NB4 (cell line): ENCODE data around the gene PDS5B.
"Not testable (repeated sequence)": the region's sequence is repeated elsewhere in the genome, so short reads cannot be mapped to it uniquely, and the experiment has no call there.

Source experiments
- CTCF ChIP-seq: IDR thresholded peaks from one replicate; pipeline ENCODE4 v1.5.1; 2012; ENCODE audit warnings: low read depth, low read length
- MAX ChIP-seq: IDR thresholded peaks from 2 replicates; pipeline ENCODE4 v1.6.1; 2011; ENCODE audit warnings: low read depth, low read length
- POLR2A ChIP-seq: IDR thresholded peaks from 2 replicates; pipeline ENCODE4 v1.6.1; 2011; ENCODE audit warnings: mild to moderate bottlenecking; ENCODE audit not compliant: insufficient read length; ENCODE audit errors: extremely low read depth

GRCh38 chr13:32716201-32716600, 129.9 kb downstream of the PDS5B start:
- TF ChIP-seq POLR2A, CTCF, MAX: not testable (repeated sequence)
